ENCODE measurements around the gene ZNF275.
"Not testable (repeated sequence)": the region's sequence is repeated elsewhere in the genome, so short reads cannot be mapped to it uniquely, and the experiment has no call there.

Gene ZNF275

GRCh38 chrX:153319295-153320046 is 14.5 kb upstream of the ZNF275 start:
- in situ Hi-C loops (cut with MboI; ENCODE audit: low sequenced_read_pairs, unreplicated experiment), result no loop called here
- TF ChIP-seq CTCF (IDR thresholded peaks at IDR 0.05; ENCODE audit: borderline replicate concordance, control extremely low read depth, extremely low read depth, insufficient read depth, missing control alignments), result no peak
- no peak for DNase-seq (ENCODE audit: low spot score)

GRCh38 chrX:153320047-153320443 is 13.9 kb upstream of the ZNF275 start:
- in situ Hi-C loops (cut with MboI; ENCODE audit: low sequenced_read_pairs, unreplicated experiment); DNase-seq (ENCODE audit: low spot score): not testable (repeated sequence)

- TF ChIP-seq CTCF (IDR thresholded peaks at IDR 0.05; ENCODE audit: borderline replicate concordance, control extremely low read depth, extremely low read depth, insufficient read depth, missing control alignments), result no peak
- no peak for DNase-seq (ENCODE audit: low spot score)
- in situ Hi-C loops (cut with MboI; ENCODE audit: low sequenced_read_pairs, unreplicated experiment), result no loop called here
Measured at GRCh38 chrX:153320555-153321184, 13.3 kb upstream of the ZNF275 start.

GRCh38 chrX:153321381-153322124 is 12.4 kb upstream of the ZNF275 start, which contains the start of gene PNMA6F:
TSS of gene PNMA6F (minus strand) at chrX:153321767. CDS start at chrX:153320674, 1,093 bp downstream.
- no peak for DNase-seq (ENCODE audit: low spot score)
- TF ChIP-seq CTCF (IDR thresholded peaks at IDR 0.05; ENCODE audit: borderline replicate concordance, control extremely low read depth, extremely low read depth, insufficient read depth, missing control alignments), result no peak
- in situ Hi-C loops (cut with MboI; ENCODE audit: low sequenced_read_pairs, unreplicated experiment), result no loop called here

GRCh38 chrX:153327561-153327960 is 6.4 kb upstream of the ZNF275 start:
- no peak for TF ChIP-seq CTCF (IDR thresholded peaks at IDR 0.05; ENCODE audit: borderline replicate concordance, control extremely low read depth, extremely low read depth, insufficient read depth, missing control alignments)
- no peak for DNase-seq (ENCODE audit: low spot score)
- in situ Hi-C loops (cut with MboI; ENCODE audit: low sequenced_read_pairs, unreplicated experiment), result no loop called here

GRCh38 chrX:153333266-153333665 is 687 bp upstream of the ZNF275 start:
- TF ChIP-seq CTCF (IDR thresholded peaks at IDR 0.05; ENCODE audit: borderline replicate concordance, control extremely low read depth, extremely low read depth, insufficient read depth, missing control alignments), result no peak
- in situ Hi-C loops (cut with MboI; ENCODE audit: low sequenced_read_pairs, unreplicated experiment), result no loop called here
- no peak for DNase-seq (ENCODE audit: low spot score)
